IMR-90 (cell line): ENCODE measurements around the gene SF3B2. TPM values are rescaled to one million over a fixed set of nuclear protein-coding genes. Genes with fewer than 3 reads are reported as not detected.

Experiments
- ATAC-seq: fragments of 200-7000 bp; cut with Tn5 transposase; 2 replicates; pipeline ENCODE4 v1.9.1; 2020; ENCODE audit warnings: low read depth, mild to moderate bottlenecking, moderate library complexity
- BruUV-seq: library from RNA; stranded (reverse); fragments of 400-500 nt; replicated peaks from 2 replicates; lab custom pipeline; 2021; lab: Mats Ljungman, UMichigan
- CTCF ChIA-PET: fragments of 300-600 bp; formaldehyde crosslinking; extraction: SDS; loops from one replicate; lab custom pipeline; 2021; ENCODE audit warnings: antibody characterized with exemption; lab: Yijun Ruan, JAX
- POLR2A ChIA-PET: fragments of 300-600 bp; sonication (Branson Sonifier 250); formaldehyde crosslinking; loops from one replicate; lab custom pipeline; 2022; ENCODE audit warnings: antibody characterized with exemption; ENCODE audit not compliant: unreplicated experiment; lab: Charles Lee
- DNase-seq: peaks from one replicate; pipeline ENCODE4 v3.0.0; 2013
- H2AFZ ChIP-seq: replicated peaks from 2 replicates; pipeline ENCODE3; 2013; ENCODE audit warnings: low read length, mild to moderate bottlenecking; ENCODE audit not compliant: poor library complexity
- H2AK5ac ChIP-seq: 2 replicates; pipeline ENCODE4 v1.6.1; 2013; ENCODE audit warnings: low read depth, low read length, inconsistent platforms
- H2AK9ac ChIP-seq: replicated peaks from 2 replicates; pipeline ENCODE3; 2013; ENCODE audit warnings: mild to moderate bottlenecking, low read depth, low read length, moderate library complexity; ENCODE audit not compliant: poor library complexity
- H2BK120ac ChIP-seq: 2 replicates; pipeline ENCODE4 v1.6.1; 2013; ENCODE audit warnings: low read depth, low read length, inconsistent platforms
- H2BK15ac ChIP-seq: 3 replicates; pipeline ENCODE4 v1.6.1; 2013; ENCODE audit warnings: low read depth, low read length, inconsistent platforms
- H2BK20ac ChIP-seq: 2 replicates; pipeline ENCODE4 v1.6.1; 2013; ENCODE audit warnings: low read depth, mild to moderate bottlenecking, inconsistent platforms, low read length, moderate library complexity
- H2BK5ac ChIP-seq: 2 replicates; pipeline ENCODE4 v1.6.1; 2013; ENCODE audit warnings: mild to moderate bottlenecking, low read depth, low read length, inconsistent platforms; ENCODE audit not compliant: poor library complexity, severe bottlenecking
- H3K14ac ChIP-seq: replicated peaks from 2 replicates; pipeline ENCODE4 v1.6.1; 2013; ENCODE audit warnings: low read depth, low read length, inconsistent platforms
- H3K18ac ChIP-seq: 2 replicates; pipeline ENCODE4 v1.6.1; 2013; ENCODE audit warnings: low read depth, low read length, control low read depth
- H3K23ac ChIP-seq: 2 replicates; pipeline ENCODE4 v1.6.1; 2013; ENCODE audit warnings: low read depth, low read length, inconsistent platforms
- H3K27ac ChIP-seq: 2 replicates; pipeline ENCODE4 v1.5.1; 2013; ENCODE audit warnings: mild to moderate bottlenecking, control low read depth, low read length; ENCODE audit not compliant: insufficient read depth
- H3K27me3 ChIP-seq: 2 replicates; pipeline ENCODE4 v1.6.1; 2013; ENCODE audit warnings: low read length; ENCODE audit not compliant: control insufficient read depth, insufficient read depth
- H3K36me3 ChIP-seq: 2 replicates; pipeline ENCODE4 v1.6.1; 2013; ENCODE audit warnings: low read length, mixed read lengths; ENCODE audit not compliant: control insufficient read depth, insufficient read depth
- H3K4ac ChIP-seq: 2 replicates; pipeline ENCODE4 v1.6.1; 2013; ENCODE audit warnings: low read depth, low read length, inconsistent platforms
- H3K4me1 ChIP-seq: 2 replicates; pipeline ENCODE4 v1.6.1; 2013; ENCODE audit warnings: low read length, mixed read lengths; ENCODE audit not compliant: control insufficient read depth, insufficient read depth
- H3K4me2 ChIP-seq: 2 replicates; pipeline ENCODE4 v1.6.1; 2013; ENCODE audit warnings: low read depth, mild to moderate bottlenecking, control low read depth, low read length, moderate library complexity
- H3K4me3 ChIP-seq: 2 replicates; pipeline ENCODE4 v1.5.1; 2013; ENCODE audit warnings: low read depth, mild to moderate bottlenecking, control low read depth, low read length, moderate library complexity; ENCODE audit not compliant: insufficient read depth
- H3K56ac ChIP-seq: 2 replicates; pipeline ENCODE4 v1.6.1; 2013; ENCODE audit warnings: low read length, inconsistent platforms; ENCODE audit not compliant: insufficient read depth; ENCODE audit errors: extremely low read depth
- H3K79me1 ChIP-seq, 2 experiments: 2 replicates each; pipeline ENCODE4 v1.6.1; 2013; ENCODE audit warnings: low read length in 2 of 2, inconsistent platforms in 1 of 2, low read depth in 1 of 2
- H3K9ac ChIP-seq: 2 replicates; pipeline ENCODE4 v1.6.1; 2013; ENCODE audit warnings: low read depth, low read length, control low read depth
- H3K9me1 ChIP-seq: 2 replicates; pipeline ENCODE4 v1.6.1; 2013; ENCODE audit warnings: low read length, inconsistent platforms; ENCODE audit not compliant: insufficient read depth
- H3K9me3 ChIP-seq: 2 replicates; pipeline ENCODE4 v1.6.1; 2013; ENCODE audit warnings: low read length; ENCODE audit not compliant: control insufficient read depth, insufficient read depth
- H4K20me1 ChIP-seq: 2 replicates; pipeline ENCODE4 v1.6.1; 2013; ENCODE audit warnings: low read length, inconsistent platforms; ENCODE audit not compliant: insufficient read depth
- H4K5ac ChIP-seq: 2 replicates; pipeline ENCODE4 v1.6.1; 2013; ENCODE audit warnings: mild to moderate bottlenecking, low read depth, low read length, control low read depth
- H4K8ac ChIP-seq, 2 experiments: 2 replicates each; pipeline ENCODE4 v1.6.1; 2013; ENCODE audit warnings: low read depth in 2 of 2, low read length in 2 of 2, control low read depth in 1 of 2, inconsistent platforms in 1 of 2
- H4K91ac ChIP-seq: 2 replicates; pipeline ENCODE4 v1.6.1; 2013; ENCODE audit warnings: low read depth, low read length, inconsistent platforms; ENCODE audit not compliant: insufficient read depth
- CHD1 ChIP-seq: IDR thresholded peaks from 2 replicates; pipeline ENCODE4 v1.6.1; 2012; ENCODE audit warnings: low read depth, low read length, improper control_type of control experiment
- MAFK ChIP-seq: IDR thresholded peaks from 2 replicates; pipeline ENCODE4 v1.6.1; 2012; ENCODE audit warnings: low read depth, low read length, improper control_type of control experiment
- MXI1 ChIP-seq: IDR thresholded peaks from 2 replicates; pipeline ENCODE4 v1.6.1; 2012; ENCODE audit warnings: low read depth, mild to moderate bottlenecking, low read length, moderate library complexity, borderline replicate concordance
- RAD21 ChIP-seq: IDR thresholded peaks from 2 replicates; pipeline ENCODE4 v1.6.1; 2012; ENCODE audit warnings: low read length, improper control_type of control experiment
- RCOR1 ChIP-seq: IDR thresholded peaks from 2 replicates; pipeline ENCODE4 v1.6.1; 2012; ENCODE audit warnings: mild to moderate bottlenecking, low read length, improper control_type of control experiment; ENCODE audit not compliant: insufficient replicate concordance
- RFX5 ChIP-seq: IDR thresholded peaks from 2 replicates; pipeline ENCODE4 v1.8.0; 2012; ENCODE audit warnings: low read depth, mild to moderate bottlenecking, low read length, moderate library complexity
- SMC3 ChIP-seq: fragments of 150-350 bp; IDR thresholded peaks from 2 replicates; pipeline ENCODE4 v1.6.1; 2016; ENCODE audit warnings: low read depth, mild to moderate bottlenecking, antibody characterized with exemption, low read length, moderate library complexity
- WGBS, 2 experiments: methylation state at CpG; one replicate each; pipeline versions ENCODE4 v1.1.5 to v1.1.7; 2013; ENCODE audit warnings: missing lambda C conversion rate in 2 of 2; ENCODE audit not compliant: insufficient read length in 1 of 2; ENCODE audit errors: extremely low coverage in 2 of 2; 5-methylcytosine and 5-hydroxymethylcytosine counted together
- dilution Hi-C: fragments of 300-500 bp; cut with HindIII; formaldehyde crosslinking; loops from one replicate; pipeline ENCODE4 v1.14.3; 2018; ENCODE audit warnings: low sequenced_read_pairs; ENCODE audit not compliant: unreplicated experiment
- in situ Hi-C: fragments of 300-500 bp; cut with MboI; formaldehyde crosslinking; loops from 3 replicates; pipeline ENCODE4 v1.14.3; 2019; ENCODE audit warnings: low sequenced_read_pairs, inconsistent platforms, mixed read lengths
- intact Hi-C: fragments of 100-400 bp; cut with micrococcal nuclease; formaldehyde crosslinking; loops from 2 replicates; pipeline ENCODE4 v1.10.0; 2022
- polyA plus RNA-seq, 3 experiments: library from polyadenylated mRNA; depleted of rRNA; stranded (reverse); fragments of >200 nt; gene quantifications; 2 replicates each; pipeline ENCODE4 v1.2.3, GENCODE V29; 2012; ENCODE audit warnings: low replicate concordance in 1 of 3
- total RNA-seq: library from RNA; depleted of rRNA; stranded (reverse); fragments of >200 nt; gene quantifications from 2 replicates; pipeline ENCODE4 v1.2.3, GENCODE V29; 2012

The SF3B2 gene
- total and polyA plus RNA-seq, 2 of the 4 experiments (the other 2 are of a cell fraction) = 120 to 122 TPM

DNA sequence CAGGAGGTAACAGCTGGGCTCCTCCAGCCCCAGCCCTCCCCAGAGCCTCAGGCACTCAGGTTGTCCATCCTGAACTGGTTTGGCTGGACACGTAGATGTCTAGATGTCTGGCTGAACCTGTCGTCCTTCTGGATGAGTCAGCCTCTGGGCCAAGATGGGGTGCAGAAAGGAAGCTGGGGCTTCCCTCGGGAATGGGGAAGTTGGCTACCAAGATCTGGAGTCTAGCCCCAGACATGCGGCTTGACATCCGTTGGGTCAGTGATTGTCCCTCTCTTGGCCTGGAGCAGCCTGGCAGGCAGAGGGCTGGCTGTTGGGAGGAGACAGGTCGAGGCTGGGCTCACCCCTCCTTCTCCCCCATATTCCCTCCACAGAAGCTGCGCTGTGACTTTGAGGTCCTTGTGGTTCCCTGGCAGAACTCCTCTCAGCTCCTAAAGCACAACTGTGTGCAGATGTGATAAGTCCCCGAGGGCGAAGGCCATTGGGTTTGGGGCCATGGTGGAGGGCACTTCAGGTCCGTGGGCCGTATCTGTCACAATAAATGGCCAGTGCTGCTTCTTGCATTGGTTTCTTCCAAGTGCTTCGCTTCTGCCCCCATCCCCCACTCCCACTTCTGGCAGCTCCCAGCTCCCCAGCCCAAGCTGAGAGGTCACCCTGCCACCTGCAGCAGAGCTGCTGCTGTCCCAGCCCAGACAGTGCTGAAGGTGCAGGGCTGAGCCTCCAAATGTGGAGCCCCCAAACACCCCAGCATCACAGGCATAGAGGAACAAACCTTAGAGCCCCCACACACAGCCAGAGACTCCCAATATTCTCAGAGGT, 39.0 kb upstream of the SF3B2 start:
- intact Hi-C loops = no loop called here
- no TSS peak for BruUV-seq
- 71% methylated on average over 7 of the region's 12 CpGs; no CpG with 5 or more reads in 1 of the 2 experiments for WGBS, 2 experiments
- peaks cover 13% of the 10 kb centered on the region for H3K27me3 ChIP-seq
- H3K36me3 ChIP-seq = no peaks in the 10 kb centered on the region
- H2BK120ac ChIP-seq = peak overlapping the region; percentile 13; the same call in 1 of the 2 replicates
- H4K5ac ChIP-seq = no peak overlapping the region
- peaks cover 23% of the 10 kb centered on the region for H3K9me1 ChIP-seq
- H4K20me1 ChIP-seq = no peaks in the 10 kb centered on the region; the same call in 1 of the 2 replicates
- no peak overlapping the region for H3K9ac ChIP-seq
- peak overlapping the region; percentile 55 for H2AK9ac ChIP-seq
- H2BK15ac ChIP-seq = 0 out of 3 replicates have a peak overlapping the region, but pooled peaks have one; percentile 27
- no peak overlapping the region for H4K91ac ChIP-seq
- no peak overlapping the region for H3K27ac ChIP-seq
- H3K4me1 ChIP-seq = peaks cover 9% of the 10 kb centered on the region
- no peak overlapping the region for H3K23ac ChIP-seq
- ChIA-PET POLR2A (interaction anchor here (0.5 kb wide), 1 partner anchor 118 kb away, joined by 5 read pairs; no protein-coding TSS in a partner anchor), CTCF (no interaction called here)
- DNase-seq = no peak
- no peak overlapping the region for H2BK5ac ChIP-seq
- H4K8ac ChIP-seq = no peak overlapping the region
- H3K18ac ChIP-seq = no peak overlapping the region
- H3K14ac ChIP-seq = no peak overlapping the region
- H3K56ac ChIP-seq = no peak overlapping the region
- no peak overlapping the region for H3K4me3 ChIP-seq
- H2BK20ac ChIP-seq = no peak overlapping the region
- dilution Hi-C loops = no loop called here
- H3K4ac ChIP-seq = no peak overlapping the region; the same call in 1 of the 2 replicates
- no peak overlapping the region for H3K4me2 ChIP-seq
- in situ Hi-C loops = no loop called here
- ATAC-seq = no peak
- no peaks in the 10 kb centered on the region for H3K79me1 ChIP-seq
- H3K9me3 ChIP-seq = no peaks in the 10 kb centered on the region
- no peak overlapping the region for H2AK5ac ChIP-seq
- no peak for TF ChIP-seq MAFK
- TF ChIP-seq MXI1 = no peak
- no peak for TF ChIP-seq RFX5
- TF ChIP-seq SMC3 = no peak
- no peak for TF ChIP-seq CHD1
- no peak for TF ChIP-seq RAD21
- TF ChIP-seq RCOR1 = no peak
- peak overlapping the region; percentile 58 for H2AFZ ChIP-seq
